HEK293 (cell line): ENCODE results near the gene TMEM51.

Experiments
- CTCF ChIA-PET: fragments of 350-600 bp; formaldehyde crosslinking; extraction: SDS; loops from one replicate; lab custom pipeline; 2021; ENCODE audit warnings: antibody characterized with exemption; lab: Yijun Ruan, JAX
- POLR2A ChIA-PET: fragments of 300-600 bp; formaldehyde crosslinking; extraction: SDS; loops from one replicate; lab custom pipeline; 2020; ENCODE audit warnings: antibody characterized with exemption, inconsistent platforms; lab: Yijun Ruan, JAX
- H3K27ac ChIP-seq: fragments of 200-500 bp; sonication (Bioruptor generic); 2 replicates; pipeline ENCODE4 v1.5.1; 2014; ENCODE audit warnings: low read depth, low read length, control low read depth, inconsistent platforms; ENCODE audit errors: extremely low read depth
- H3K36me3 ChIP-seq, 2 experiments: fragments of 200-500 bp in 1 of 2; sonication (Bioruptor generic) in 1 of 2; 1 replicate in 1 of 2; 2 replicates in 1 of 2; pipeline ENCODE4 v1.5.1; 2014 to 2017; ENCODE audit warnings: inconsistent platforms in 2 of 2, low read length in 2 of 2; ENCODE audit not compliant: control insufficient read depth in 2 of 2, insufficient read depth in 1 of 2
- H3K4me1 ChIP-seq: fragments of 200-500 bp; sonication (Bioruptor generic); 2 replicates; pipeline ENCODE4 v1.5.1; 2014; ENCODE audit warnings: mild to moderate bottlenecking, low read length, inconsistent platforms; ENCODE audit not compliant: control insufficient read depth, insufficient read depth
- H3K4me3 ChIP-seq: 2 replicates; pipeline ENCODE4 v1.5.1; 2011; ENCODE audit warnings: low read depth, mild to moderate bottlenecking, control low read depth, low read length, moderate library complexity
- H3K9me3 ChIP-seq: fragments of 200-500 bp; sonication (Bioruptor generic); 2 replicates; pipeline ENCODE4 v1.5.1; 2014; ENCODE audit warnings: low read depth, low read length, inconsistent platforms; ENCODE audit not compliant: control insufficient read depth, insufficient read depth
- BCL11A ChIP-seq: fragments of 450-650 bp; formaldehyde crosslinking; IDR thresholded peaks from 2 replicates; pipeline ENCODE4 v1.5.1; 2016; ENCODE audit warnings: low read depth, missing biosample characterization, missing genetic modification characterization
- INSM2 ChIP-seq: fragments of 450-650 bp; formaldehyde crosslinking; IDR thresholded peaks from 2 replicates; pipeline ENCODE4 v1.5.1; 2016; ENCODE audit warnings: missing biosample characterization, missing genetic modification characterization
- KLF9 ChIP-seq: fragments of 450-650 bp; formaldehyde crosslinking; IDR thresholded peaks from 2 replicates; pipeline ENCODE4 v1.5.1; 2016; ENCODE audit warnings: missing biosample characterization, missing genetic modification characterization, low read depth
- OSR2 ChIP-seq: fragments of 450-650 bp; formaldehyde crosslinking; IDR thresholded peaks from 2 replicates; pipeline ENCODE4 v1.5.1; 2016; ENCODE audit warnings: missing biosample characterization, missing genetic modification characterization
- PRDM4 ChIP-seq: fragments of 450-650 bp; formaldehyde crosslinking; IDR thresholded peaks from 2 replicates; pipeline ENCODE4 v1.5.1; 2017; ENCODE audit warnings: missing biosample characterization, missing genetic modification characterization
- YY2 ChIP-seq: fragments of 450-650 bp; formaldehyde crosslinking; IDR thresholded peaks from 2 replicates; pipeline ENCODE4 v1.5.1; 2016; ENCODE audit warnings: missing biosample characterization, missing genetic modification characterization
- ZEB2 ChIP-seq: fragments of 450-650 bp; formaldehyde crosslinking; IDR thresholded peaks from 2 replicates; pipeline ENCODE4 v1.5.1; 2016; ENCODE audit warnings: missing biosample characterization, missing genetic modification characterization
- ZFP3 ChIP-seq: fragments of 450-650 bp; formaldehyde crosslinking; IDR thresholded peaks from 2 replicates; pipeline ENCODE4 v1.5.1; 2016; ENCODE audit warnings: low read depth, missing biosample characterization, missing genetic modification characterization
- ZFP41 ChIP-seq: fragments of 450-650 bp; formaldehyde crosslinking; IDR thresholded peaks from 2 replicates; pipeline ENCODE4 v1.5.1; 2016; ENCODE audit warnings: missing biosample characterization, missing genetic modification characterization, borderline replicate concordance
- ZNF10 ChIP-seq: fragments of 450-650 bp; formaldehyde crosslinking; IDR thresholded peaks from 2 replicates; pipeline ENCODE4 v1.5.1; 2017; ENCODE audit warnings: missing biosample characterization, missing genetic modification characterization
- ZNF157 ChIP-seq: fragments of 450-650 bp; formaldehyde crosslinking; IDR thresholded peaks from 2 replicates; pipeline ENCODE4 v1.5.1; 2016; ENCODE audit warnings: missing biosample characterization, missing genetic modification characterization
- ZNF26 ChIP-seq: fragments of 450-650 bp; formaldehyde crosslinking; IDR thresholded peaks from 2 replicates; pipeline ENCODE4 v1.5.1; 2016; ENCODE audit warnings: missing biosample characterization, missing genetic modification characterization
- ZNF280D ChIP-seq: fragments of 450-650 bp; formaldehyde crosslinking; IDR thresholded peaks from 2 replicates; pipeline ENCODE4 v1.5.1; 2016; ENCODE audit warnings: missing biosample characterization, missing genetic modification characterization
- ZNF350 ChIP-seq: fragments of 450-650 bp; formaldehyde crosslinking; IDR thresholded peaks from 2 replicates; pipeline ENCODE4 v1.5.0; 2017; ENCODE audit warnings: missing biosample characterization, mild to moderate bottlenecking, missing genetic modification characterization
- ZNF426 ChIP-seq: fragments of 450-650 bp; formaldehyde crosslinking; IDR thresholded peaks from 2 replicates; pipeline ENCODE4 v1.5.1; 2017; ENCODE audit warnings: missing biosample characterization, missing genetic modification characterization, mild to moderate bottlenecking, inconsistent platforms, moderate library complexity
- ZNF48 ChIP-seq: fragments of 450-650 bp; formaldehyde crosslinking; IDR thresholded peaks from 2 replicates; pipeline ENCODE4 v1.5.1; 2016; ENCODE audit warnings: missing biosample characterization, missing genetic modification characterization
- ZNF521 ChIP-seq: fragments of 450-650 bp; formaldehyde crosslinking; IDR thresholded peaks from 2 replicates; pipeline ENCODE4 v1.5.1; 2017; ENCODE audit warnings: missing biosample characterization, mild to moderate bottlenecking, missing genetic modification characterization
- ZNF600 ChIP-seq: fragments of 450-650 bp; formaldehyde crosslinking; IDR thresholded peaks from 2 replicates; pipeline ENCODE4 v1.5.1; 2016; ENCODE audit warnings: missing biosample characterization, missing genetic modification characterization
- ZNF639 ChIP-seq: fragments of 450-650 bp; formaldehyde crosslinking; IDR thresholded peaks from 2 replicates; pipeline ENCODE4 v1.5.1; 2016; ENCODE audit warnings: missing biosample characterization, missing genetic modification characterization
- ZNF658 ChIP-seq: fragments of 450-650 bp; formaldehyde crosslinking; IDR thresholded peaks from 2 replicates; pipeline ENCODE4; 2016; ENCODE audit warnings: missing biosample characterization, missing genetic modification characterization
- ZNF704 ChIP-seq: fragments of 450-650 bp; formaldehyde crosslinking; IDR thresholded peaks from 2 replicates; pipeline ENCODE4 v1.5.1; 2016; ENCODE audit warnings: missing biosample characterization, missing genetic modification characterization
- ZNF776 ChIP-seq: fragments of 450-650 bp; formaldehyde crosslinking; IDR thresholded peaks from 2 replicates; pipeline ENCODE4 v1.5.0; 2017; ENCODE audit warnings: missing biosample characterization, missing genetic modification characterization, borderline replicate concordance

Gene TMEM51

GRCh38 chr1:15214527-15214926, 61.0 kb downstream of the TMEM51 start:
- Histone ChIP-seq H3K36me3 (peaks cover 0 to 10% of the 10 kb centered on the region in 2 experiments; a peak in 1 of 3 replicates), H3K27ac (no peak overlapping the region), H3K4me1 (no peaks in the 10 kb centered on the region), H3K4me3 (no peak overlapping the region), H3K9me3 (no peaks in the 10 kb centered on the region)
- POLR2A ChIA-PET, result no interaction called here
- TF ChIP-seq OSR2 (tag by site-specific recombination) (no peak), BCL11A (no peak), ZNF658 (tag by site-specific recombination) (no peak), ZNF639 (tag by site-specific recombination) (no peak), ZNF280D (tag by site-specific recombination) (no peak), ZFP3 (tag by site-specific recombination) (no peak), INSM2 (tag by site-specific recombination) (no peak), ZNF600 (tag by site-specific recombination) (no peak), PRDM4 (no peak), ZNF426 (tag by site-specific recombination) (no peak)
- CTCF ChIA-PET, result interaction anchor here (0.9 kb wide), 1 partner anchor 100 kb away, joined by 3 read pairs; no protein-coding TSS in a partner anchor

- H3K9me3 ChIP-seq, result no peaks in the 10 kb centered on the region
- CTCF ChIA-PET, result no interaction called here
- no peak overlapping the region for H3K27ac ChIP-seq
- peaks cover 0 to 14% of the 10 kb centered on the region in 2 experiments; a peak in 1 of 3 replicates for H3K36me3 ChIP-seq
- POLR2A ChIA-PET, result no interaction called here
- no peak for TF ChIP-seq ZFP41 (tag by site-specific recombination)
- no peak for TF ChIP-seq ZNF26
- TF ChIP-seq ZNF600 (tag by site-specific recombination), result no peak
- TF ChIP-seq ZNF350, result no peak
- TF ChIP-seq ZNF10 (tag by site-specific recombination), result no peak
- TF ChIP-seq ZNF521, result no peak
- no peak for TF ChIP-seq ZNF704 (tag by site-specific recombination)
- no peak for TF ChIP-seq YY2 (tag by site-specific recombination)
- no peak for TF ChIP-seq KLF9 (tag by site-specific recombination)
- TF ChIP-seq ZEB2 (tag by site-specific recombination), result no peak
- TF ChIP-seq ZNF157 (tag by site-specific recombination), result no peak
- TF ChIP-seq ZNF776 (tag by site-specific recombination), result no peak
- no peak for TF ChIP-seq ZNF48
- H3K4me3 ChIP-seq, result no peak overlapping the region
- no peaks in the 10 kb centered on the region for H3K4me1 ChIP-seq
These were observed 61.6 kb downstream of the TMEM51 start for GRCh38 chr1:15215116-15215515.
